ENCODE results near the gene FRAS1. TPM values are rescaled to one million over a fixed set of nuclear protein-coding genes. Genes with fewer than 3 reads are reported as not detected.

FRAS1 gene
- total and polyA plus RNA-seq, 12 donors = 0.20 to 2.3 (median 0.84) TPM

- no peak for TF ChIP-seq CTCF (IDR thresholded peaks at IDR 0.05)
- no peak for TF ChIP-seq POLR2A (IDR thresholded peaks at IDR 0.05)
- Histone ChIP-seq H3K9me3 (replicated peaks in 1 of 3) (no peaks in the 10 kb centered on the region), H3K4me3 (no peak overlapping the region), H3K27ac (no peak overlapping the region), H3K36me3 (replicated peaks in 1 of 2) (no peaks in the 10 kb centered on the region), H3K27me3 (no peaks in the 10 kb centered on the region), H3K4me1 (replicated peaks in 1 of 2) (no peaks in the 10 kb centered on the region)
- DNase-seq = no peak
- intact Hi-C loops (cut with DNase I) = no loop called here
- WGBS, 4 donors = 66 to 76% (median 72%) methylated on average over 6 of the region's 6 CpGs
These were observed 253.1 kb downstream of the FRAS1 start for GRCh38 chr4:78310007-78310739.

GRCh38 chr4:78310740-78311115, 253.6 kb downstream of the FRAS1 start:
- TF ChIP-seq CTCF (IDR thresholded peaks at IDR 0.05) = no peak
- TF ChIP-seq POLR2A (IDR thresholded peaks at IDR 0.05) = no peak
- no peaks in the 10 kb centered on the region for H3K4me1 ChIP-seq (replicated peaks in 1 of 2)
- WGBS, 4 donors = 69 to 76% (median 72%) methylated on average over 6 of the region's 6 CpGs
- no peaks in the 10 kb centered on the region for H3K27me3 ChIP-seq
- DNase-seq = no peak
- H3K4me3 ChIP-seq = no peak overlapping the region
- H3K36me3 ChIP-seq (replicated peaks in 1 of 2) = no peaks in the 10 kb centered on the region
- no peak overlapping the region for H3K27ac ChIP-seq
- intact Hi-C loops (cut with DNase I) = no loop called here
- H3K9me3 ChIP-seq (replicated peaks in 1 of 3) = no peaks in the 10 kb centered on the region

- TF ChIP-seq POLR2A (IDR thresholded peaks at IDR 0.05) = no peak
- no peak for TF ChIP-seq CTCF (IDR thresholded peaks at IDR 0.05)
- Histone ChIP-seq H3K4me1 (replicated peaks in 1 of 2) (no peaks in the 10 kb centered on the region), H3K27me3 (no peaks in the 10 kb centered on the region), H3K9me3 (replicated peaks in 1 of 3) (no peaks in the 10 kb centered on the region), H3K4me3 (no peak overlapping the region), H3K36me3 (replicated peaks in 1 of 2) (no peaks in the 10 kb centered on the region), H3K27ac (no peak overlapping the region)
- 68 to 73% (median 72%) methylated on average over 4 of the region's 4 CpGs for WGBS, 4 donors
- DNase-seq = no peak
- intact Hi-C loops (cut with DNase I) = no loop called here
These were observed 254.2 kb downstream of the FRAS1 start for GRCh38 chr4:78311306-78311705.

GRCh38 chr4:78312989-78313753, 256.0 kb downstream of the FRAS1 start:
- no peaks in the 10 kb centered on the region for H3K9me3 ChIP-seq (replicated peaks in 1 of 3)
- H3K27me3 ChIP-seq = no peaks in the 10 kb centered on the region
- H3K4me3 ChIP-seq = no peak overlapping the region
- DNase-seq = no peak
- intact Hi-C loops (cut with DNase I) = no loop called here
- no peak for TF ChIP-seq POLR2A (IDR thresholded peaks at IDR 0.05)
- no peak for TF ChIP-seq CTCF (IDR thresholded peaks at IDR 0.05)
- H3K36me3 ChIP-seq (replicated peaks in 1 of 2) = no peaks in the 10 kb centered on the region
- H3K4me1 ChIP-seq (replicated peaks in 1 of 2) = no peaks in the 10 kb centered on the region
- H3K27ac ChIP-seq = no peak overlapping the region
- 84 to 93% (median 88%) methylated on average over 2 of the region's 2 CpGs for WGBS, 4 donors
